A673 (cell line): ENCODE results near the gene FHIT. TPM values are rescaled to one million over a fixed set of nuclear protein-coding genes. Genes with fewer than 3 reads are reported as not detected.

Source experiments
- BruUV-seq: library from RNA; stranded (reverse); fragments of 400-500 nt; replicated peaks from 2 replicates; lab custom pipeline; 2021; lab: Mats Ljungman, UMichigan
- CTCF ChIA-PET: fragments of 300-600 bp; sonication (Branson Sonifier 250); formaldehyde crosslinking; loops from one replicate; lab custom pipeline; 2022; ENCODE audit warnings: antibody characterized with exemption; lab: Charles Lee
- POLR2A ChIA-PET: fragments of 300-600 bp; sonication (Branson Sonifier 250); formaldehyde crosslinking; loops from one replicate; lab custom pipeline; 2022; ENCODE audit warnings: antibody characterized with exemption; ENCODE audit not compliant: low non-redundant PET; lab: Charles Lee
- DNase-seq: peaks from one replicate; pipeline ENCODE4 v3.0.0-alpha.2; 2015; ENCODE audit warnings: low spot score
- H3K27ac ChIP-seq: fragments of 200-600 bp; sonication (generic); 2 replicates; pipeline ENCODE4 v1.5.1; 2016; ENCODE audit warnings: mixed run types, low read depth, mild to moderate bottlenecking, mixed read lengths, antibody characterized with exemption, low read length; ENCODE audit not compliant: poor library complexity, severe bottlenecking
- H3K27me3 ChIP-seq: fragments of 200-600 bp; sonication (generic); replicated peaks from 2 replicates; pipeline ENCODE4 v1.6.1; 2017; ENCODE audit warnings: mixed run types, low read depth, mild to moderate bottlenecking, mixed read lengths, antibody characterized with exemption, low read length; ENCODE audit not compliant: insufficient read depth, poor library complexity
- H3K36me3 ChIP-seq: fragments of 200-600 bp; sonication (generic); 2 replicates; pipeline ENCODE4 v1.6.1; 2016; ENCODE audit warnings: mixed run types, mild to moderate bottlenecking, mixed read lengths, antibody characterized with exemption, low read length; ENCODE audit not compliant: insufficient read depth, poor library complexity, severe bottlenecking
- H3K4me1 ChIP-seq: fragments of 200-600 bp; sonication (generic); 2 replicates; pipeline ENCODE4 v1.6.1; 2017; ENCODE audit warnings: mixed run types, mild to moderate bottlenecking, mixed read lengths, antibody characterized with exemption, low read length; ENCODE audit not compliant: insufficient read depth, poor library complexity, severe bottlenecking
- H3K4me3 ChIP-seq: fragments of 200-600 bp; sonication (generic); 2 replicates; pipeline ENCODE4 v1.5.1; 2016; ENCODE audit warnings: low read depth, mixed run types, mild to moderate bottlenecking, mixed read lengths, low read length; ENCODE audit not compliant: poor library complexity, severe bottlenecking
- H3K9me3 ChIP-seq: fragments of 200-600 bp; sonication (generic); 2 replicates; pipeline ENCODE4 v1.6.1; 2016; ENCODE audit warnings: mixed run types, low read depth, mild to moderate bottlenecking, mixed read lengths, antibody characterized with exemption, low read length; ENCODE audit not compliant: poor library complexity, severe bottlenecking
- EZH2 ChIP-seq: fragments of 200-600 bp; sonication (generic); IDR thresholded peaks from 2 replicates; pipeline ENCODE4 v1.6.1; 2017; ENCODE audit warnings: borderline replicate concordance, low read depth, mild to moderate bottlenecking, mixed read lengths, antibody characterized with exemption, low read length; ENCODE audit not compliant: poor library complexity, severe bottlenecking
- intact Hi-C: fragments of 100-400 bp; cut with micrococcal nuclease; formaldehyde crosslinking; loops from one replicate; pipeline ENCODE4 v1.10.0; 2022; ENCODE audit not compliant: unreplicated experiment
- total RNA-seq: library from RNA; stranded (reverse); gene quantifications from 2 replicates; pipeline ENCODE4 v1.2.3, GENCODE V29; 2021
- TF ChIP-seq, protein P1 (sequence below): fragments of 300-800, 200-600 bp; sonication (generic); conservative IDR thresholded peaks from 2 replicates; pipeline ENCODE4 v1.5.1; 2017; ENCODE audit warnings: low read depth, mild to moderate bottlenecking, antibody characterized with exemption, low read length, moderate library complexity, mixed read lengths

FHIT gene
- total RNA-seq, 1 experiment from 2014 or later, result not detected

- intact Hi-C loops, result no loop called here
- TF ChIP-seq, protein P1, sequence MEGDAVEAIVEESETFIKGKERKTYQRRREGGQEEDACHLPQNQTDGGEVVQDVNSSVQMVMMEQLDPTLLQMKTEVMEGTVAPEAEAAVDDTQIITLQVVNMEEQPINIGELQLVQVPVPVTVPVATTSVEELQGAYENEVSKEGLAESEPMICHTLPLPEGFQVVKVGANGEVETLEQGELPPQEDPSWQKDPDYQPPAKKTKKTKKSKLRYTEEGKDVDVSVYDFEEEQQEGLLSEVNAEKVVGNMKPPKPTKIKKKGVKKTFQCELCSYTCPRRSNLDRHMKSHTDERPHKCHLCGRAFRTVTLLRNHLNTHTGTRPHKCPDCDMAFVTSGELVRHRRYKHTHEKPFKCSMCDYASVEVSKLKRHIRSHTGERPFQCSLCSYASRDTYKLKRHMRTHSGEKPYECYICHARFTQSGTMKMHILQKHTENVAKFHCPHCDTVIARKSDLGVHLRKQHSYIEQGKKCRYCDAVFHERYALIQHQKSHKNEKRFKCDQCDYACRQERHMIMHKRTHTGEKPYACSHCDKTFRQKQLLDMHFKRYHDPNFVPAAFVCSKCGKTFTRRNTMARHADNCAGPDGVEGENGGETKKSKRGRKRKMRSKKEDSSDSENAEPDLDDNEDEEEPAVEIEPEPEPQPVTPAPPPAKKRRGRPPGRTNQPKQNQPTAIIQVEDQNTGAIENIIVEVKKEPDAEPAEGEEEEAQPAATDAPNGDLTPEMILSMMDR, result no peak
- TF ChIP-seq EZH2, result no peak
- no TSS peak for BruUV-seq
Measured at GRCh38 chr3:59866076-59866475, 1385.2 kb downstream of the FHIT start.

DNA sequence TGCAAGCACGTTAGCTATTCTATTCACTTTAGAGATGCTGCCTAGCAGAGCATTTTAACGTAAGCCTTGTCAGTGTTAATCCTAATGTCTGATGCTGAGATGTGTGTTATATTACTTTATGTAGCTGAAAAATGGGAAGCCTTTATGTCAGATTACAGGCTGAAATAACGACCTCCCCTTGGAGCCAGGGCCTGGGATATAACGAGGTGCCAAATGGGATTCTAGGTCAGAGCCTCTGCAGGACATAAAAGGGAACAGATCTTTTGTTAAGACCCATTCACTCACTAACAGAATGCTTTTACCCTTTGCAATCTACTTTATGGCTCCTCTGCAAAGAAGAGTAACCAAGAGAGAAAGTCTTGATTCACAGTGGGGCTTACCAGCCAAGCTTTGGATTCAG, 1385.9 kb downstream of the FHIT start:
- Histone ChIP-seq H3K9me3 (no peaks in the 10 kb centered on the region), H3K4me1 (no peaks in the 10 kb centered on the region), H3K4me3 (no peak overlapping the region), H3K36me3 (no peaks in the 10 kb centered on the region), H3K27ac (no peak overlapping the region), H3K27me3 (no peaks in the 10 kb centered on the region)
- POLR2A ChIA-PET, result no interaction called here
- CTCF ChIA-PET, result no interaction called here
- intact Hi-C loops, result no loop called here
- DNase-seq, result no peak
- no TSS peak for BruUV-seq
- TF ChIP-seq, protein P1, result no peak
- TF ChIP-seq EZH2, result no peak

More at GRCh38 chr3:59866076-59866475, 1385.2 kb downstream of the FHIT start:
- POLR2A ChIA-PET, result no interaction called here
- H3K27me3 ChIP-seq, result no peaks in the 10 kb centered on the region
- no peaks in the 10 kb centered on the region for H3K4me1 ChIP-seq
- H3K4me3 ChIP-seq, result no peak overlapping the region
- H3K36me3 ChIP-seq, result no peaks in the 10 kb centered on the region
- H3K27ac ChIP-seq, result no peak overlapping the region
- no peak for DNase-seq
- CTCF ChIA-PET, result no interaction called here
- no peaks in the 10 kb centered on the region for H3K9me3 ChIP-seq

DNA sequence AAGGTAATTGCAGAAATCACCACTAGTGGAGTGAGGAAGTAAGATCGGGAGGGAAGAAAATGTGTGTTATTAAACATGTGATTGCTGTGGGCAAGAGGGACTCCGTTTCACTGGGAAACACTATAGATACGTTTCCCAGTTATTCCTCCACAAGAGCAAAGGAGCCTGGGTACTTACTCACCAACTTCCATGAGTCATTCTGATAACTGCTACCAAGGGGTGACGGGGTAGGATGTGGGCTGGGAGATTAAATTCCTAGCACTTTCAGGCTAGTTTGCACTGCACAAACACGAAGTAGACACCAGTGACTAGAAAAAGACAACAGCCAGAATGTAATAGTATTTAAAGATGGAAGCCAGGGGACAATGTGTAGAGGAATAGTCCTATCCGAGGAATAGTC, 1388.6 kb downstream of the FHIT start:
- DNase-seq, result no peak
- no peak overlapping the region for H3K4me3 ChIP-seq
- TF ChIP-seq EZH2, result no peak
- TF ChIP-seq, protein P1, result no peak
- H3K27ac ChIP-seq, result no peak overlapping the region
- no TSS peak for BruUV-seq
- no peaks in the 10 kb centered on the region for H3K9me3 ChIP-seq
- no peaks in the 10 kb centered on the region for H3K36me3 ChIP-seq
- ChIA-PET CTCF (no interaction called here), POLR2A (no interaction called here)
- intact Hi-C loops, result no loop called here
- H3K4me1 ChIP-seq, result no peaks in the 10 kb centered on the region
- no peaks in the 10 kb centered on the region for H3K27me3 ChIP-seq
